GM19328 (cell line): ENCODE results near the gene KCNQ1.
A peak's percentile ranks its signal among the peaks of the same experiment; 100 is the strongest.

Source experiments
- ATAC-seq: cut with Tn5 transposase; IDR thresholded peaks from one replicate; pipeline ENCODE4 v1.9.1; 2021; ENCODE audit warnings: mild to moderate bottlenecking, moderate library complexity; ENCODE audit not compliant: unreplicated experiment

Gene KCNQ1

DNA sequence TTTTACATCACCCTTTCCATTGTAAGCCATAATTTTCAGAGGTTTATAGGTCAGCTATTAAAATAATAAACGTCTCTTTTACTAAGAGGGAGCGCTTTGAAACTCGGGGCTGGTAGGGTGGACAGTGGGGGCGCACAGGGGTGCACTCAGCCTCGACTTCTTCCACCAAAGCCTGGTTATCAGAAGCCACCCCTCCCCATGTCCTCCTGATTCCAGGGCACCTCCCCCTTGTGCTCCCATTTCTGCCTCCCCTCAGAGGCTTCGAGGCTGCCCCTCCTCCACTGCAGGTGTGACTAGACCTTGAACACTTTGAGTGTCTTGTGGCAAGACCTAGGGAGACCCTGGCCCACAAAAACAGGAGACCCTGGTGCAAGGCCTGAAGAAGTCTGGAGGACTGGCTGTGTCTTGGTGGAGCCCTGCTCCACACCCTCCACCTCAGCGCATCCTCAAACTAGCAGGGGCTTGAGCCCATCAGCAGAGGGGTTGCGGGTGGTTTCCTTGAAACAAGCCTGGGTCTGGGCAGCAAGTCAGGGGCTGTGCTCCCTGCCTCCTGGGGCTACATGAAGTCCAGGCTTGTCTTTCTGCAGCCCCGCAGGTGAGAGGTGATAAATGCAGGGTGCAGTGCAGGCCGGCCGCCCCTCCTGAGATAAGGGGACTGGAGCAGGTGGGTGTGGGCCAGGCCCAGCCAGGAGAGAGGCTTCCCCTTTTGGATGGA, 437.7 kb downstream of the KCNQ1 start:
- no peak for ATAC-seq

DNA sequence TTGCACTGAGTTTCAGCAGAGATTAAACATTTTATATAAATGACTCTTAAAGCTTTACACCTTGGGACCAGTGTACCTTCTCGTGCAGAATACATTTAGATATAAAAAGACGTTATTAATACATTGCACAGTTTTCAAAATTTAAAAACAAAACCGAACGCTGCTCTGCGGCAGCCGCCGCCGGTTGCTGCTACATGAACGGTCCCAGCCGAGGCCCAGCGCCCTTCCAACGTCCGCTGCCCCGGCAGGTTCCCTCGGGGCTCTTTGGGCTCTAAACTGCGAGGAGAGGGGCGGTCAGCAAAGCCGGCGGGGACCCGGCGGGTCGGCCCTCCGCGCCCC, 438.8 kb downstream of the KCNQ1 start:
- no peak for ATAC-seq

DNA sequence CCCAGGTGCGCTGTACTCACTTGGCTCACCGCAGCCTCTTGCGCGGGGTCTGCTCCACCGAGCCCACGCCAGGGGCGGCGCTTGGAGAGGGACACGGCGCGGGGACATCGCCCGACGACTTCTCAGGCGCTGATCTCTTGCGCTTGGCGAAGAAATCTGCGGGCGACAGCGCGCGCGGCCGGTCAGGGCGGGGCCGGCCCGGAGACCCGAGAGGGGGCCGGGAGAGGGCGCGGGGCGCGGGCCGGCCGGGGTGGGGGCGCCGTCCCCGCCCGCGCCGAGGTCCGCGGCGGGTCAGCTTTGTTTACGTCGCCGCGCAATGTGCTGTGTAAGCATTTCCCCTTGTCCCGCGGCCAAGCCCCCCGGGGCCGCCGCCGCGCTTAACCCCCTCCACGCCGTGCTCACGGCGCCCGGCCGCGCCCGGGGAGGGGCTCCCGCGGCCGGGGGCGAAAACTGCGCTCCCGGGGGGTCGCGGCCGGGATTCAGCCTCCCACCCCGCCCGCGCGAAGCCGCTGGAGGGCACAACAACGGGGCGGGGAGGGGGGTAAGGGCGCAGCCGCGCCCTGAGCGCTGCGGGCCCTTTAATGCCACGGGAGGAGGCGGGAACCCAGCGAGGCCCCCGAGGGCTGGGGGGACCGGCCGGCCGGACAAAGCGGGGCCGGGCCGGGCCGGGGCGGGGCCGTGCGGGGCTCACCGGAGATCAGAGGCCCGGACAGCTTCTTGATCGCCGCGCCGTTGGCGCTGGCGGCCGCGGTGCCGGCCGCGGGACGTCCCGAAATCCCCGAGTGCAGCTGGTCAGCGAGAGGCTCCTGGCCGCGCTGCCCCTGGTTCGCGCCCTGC, 439.4 kb downstream of the KCNQ1 start:
- ATAC-seq = no peak

DNA sequence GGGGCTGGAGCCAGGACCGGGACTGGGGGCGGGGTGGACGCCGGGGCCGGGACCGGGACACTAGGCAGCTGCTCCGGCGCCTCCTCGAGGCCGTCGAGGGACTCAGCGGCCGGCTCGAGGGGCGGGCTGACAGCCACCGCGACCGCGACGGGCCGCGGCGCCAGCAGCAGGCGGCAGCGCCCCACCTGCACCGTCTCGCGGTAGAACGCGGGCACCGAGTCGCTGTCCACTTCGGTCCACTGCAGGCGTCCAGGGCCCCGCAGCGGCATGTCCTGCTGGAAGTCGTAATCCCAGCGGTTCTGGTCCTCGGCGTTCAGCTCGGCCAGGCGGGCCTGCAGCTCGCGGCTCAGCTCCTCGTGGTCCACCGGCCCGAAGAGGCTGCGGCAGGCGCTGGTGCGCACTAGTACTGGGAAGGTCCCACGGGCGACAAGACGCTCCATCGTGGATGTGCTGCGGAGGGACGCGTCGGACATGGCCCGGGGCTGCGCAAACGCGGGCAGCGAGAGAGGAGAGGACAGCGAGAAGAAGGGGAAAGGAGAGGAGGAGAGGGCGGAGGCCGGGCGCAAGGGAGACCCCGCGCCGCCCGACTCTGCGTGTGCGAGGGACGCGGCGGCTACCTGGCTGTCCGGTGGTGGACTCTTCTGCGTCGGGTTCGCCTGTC, 440.3 kb downstream of the KCNQ1 start:
- no peak for ATAC-seq

DNA sequence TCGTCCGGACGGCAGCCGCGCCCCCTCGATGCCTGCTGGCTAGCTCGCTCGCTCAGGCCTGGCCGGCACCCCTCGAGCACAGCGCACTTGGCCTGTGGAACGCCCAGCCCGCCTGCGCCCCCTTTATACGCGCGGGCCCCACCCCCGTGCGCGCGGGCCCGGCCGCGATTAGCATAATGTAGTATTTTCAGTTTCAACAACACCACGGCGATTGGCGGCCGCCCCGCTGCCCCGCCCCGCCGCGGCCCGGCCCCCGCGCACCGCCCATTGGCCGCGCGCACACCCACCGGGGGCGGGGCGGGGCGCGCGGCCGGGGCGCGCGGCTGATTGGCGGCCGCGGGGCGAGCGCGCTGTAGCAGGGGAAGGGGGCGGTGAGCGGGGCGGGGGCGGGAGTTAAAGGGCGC, 440.9 kb downstream of the KCNQ1 start, which contains the start of gene CDKN1C:
CDKN1C (minus strand) TSS at position 98 of the 404 bp plus-strand sequence. CDS start 319 bp downstream, outside the sequence.
- peak; percentile 73 for ATAC-seq

DNA sequence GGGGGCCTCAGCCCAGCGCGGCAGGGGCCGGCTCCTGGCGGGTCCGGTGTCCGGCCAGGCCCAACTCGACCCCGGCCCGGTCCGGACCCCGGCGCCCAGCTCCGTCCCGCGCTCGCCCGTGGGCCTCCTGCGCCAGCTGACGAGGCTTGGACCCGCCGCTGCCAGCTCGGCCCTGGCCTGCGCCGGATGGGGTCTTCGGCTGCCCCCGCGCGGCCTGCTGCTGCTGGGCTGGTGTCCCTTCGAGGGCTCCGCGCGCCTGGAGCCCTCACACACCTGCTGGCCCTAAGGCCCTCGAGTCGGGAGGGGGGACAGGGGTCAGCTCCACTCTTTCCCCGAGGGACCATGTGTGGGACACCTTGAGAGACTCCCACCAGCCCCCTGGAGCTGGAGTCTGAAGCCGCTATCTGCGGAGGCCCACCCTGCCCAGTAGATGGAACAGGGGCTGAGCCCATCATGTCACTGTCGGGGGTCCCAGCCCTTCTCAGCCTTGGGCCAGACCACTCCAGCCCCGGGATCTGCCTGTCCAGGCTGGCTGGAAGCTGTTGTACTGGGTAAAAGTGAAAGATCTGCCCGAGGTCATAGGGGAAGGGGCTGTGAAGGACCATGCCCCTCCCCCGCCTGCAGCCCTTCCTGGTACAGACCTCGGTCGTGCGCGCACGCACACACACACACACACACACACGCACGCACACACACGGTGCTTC, 441.5 kb downstream of the KCNQ1 start:
- no peak for ATAC-seq

DNA sequence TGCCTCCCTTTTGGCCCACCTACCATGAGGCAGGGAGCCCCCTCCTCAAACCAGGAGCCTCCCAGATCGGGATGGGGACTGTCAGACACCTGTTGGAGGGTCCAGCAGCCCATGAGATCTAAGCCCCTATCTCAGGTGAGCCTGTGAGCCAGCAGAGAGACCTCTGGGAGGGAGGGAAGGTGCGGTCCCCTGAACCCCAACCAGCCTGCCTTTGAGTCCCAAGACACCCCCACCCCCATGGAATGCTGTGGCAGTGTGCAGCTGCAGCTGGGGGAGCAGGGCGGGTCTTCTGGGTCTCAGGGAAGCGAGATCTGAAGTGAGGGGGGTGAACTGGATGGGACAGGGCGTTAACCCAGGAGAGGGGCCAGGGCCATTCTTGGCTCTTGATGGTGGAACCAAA, 442.1 kb downstream of the KCNQ1 start:
- no peak for ATAC-seq

DNA sequence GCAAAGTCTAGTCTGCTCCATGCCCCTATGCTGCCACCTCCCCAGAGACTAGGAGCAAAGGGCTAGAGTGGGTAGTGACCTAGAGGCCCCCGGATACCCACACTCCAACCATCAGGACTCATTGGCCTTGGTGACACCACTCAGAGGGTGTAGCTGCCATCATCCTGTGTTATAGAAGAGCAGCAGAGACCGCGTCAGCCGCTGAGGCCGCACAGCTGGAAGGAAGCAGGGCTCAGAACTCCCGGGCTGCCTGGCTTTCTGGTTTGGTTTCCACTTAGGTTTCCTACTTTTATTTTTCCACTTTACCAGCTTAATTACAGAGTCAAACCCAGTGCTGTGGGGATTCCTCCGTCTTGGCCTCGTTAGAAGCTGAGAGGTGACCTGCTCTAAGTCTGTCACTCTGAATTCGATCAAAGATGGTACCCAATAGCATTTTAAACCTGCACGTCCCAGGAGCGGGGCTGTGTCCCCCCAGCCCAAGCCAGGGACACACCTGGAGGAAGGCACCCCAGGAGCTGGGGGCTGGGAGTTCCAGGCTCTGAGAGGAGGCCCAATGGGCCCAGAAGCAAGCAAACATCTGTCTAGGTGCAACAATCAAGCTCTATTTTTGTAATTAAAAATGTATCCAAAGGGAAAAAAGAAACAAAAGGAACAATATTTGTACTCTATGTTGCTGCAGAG, 442.8 kb downstream of the KCNQ1 start:
- no peak for ATAC-seq

DNA sequence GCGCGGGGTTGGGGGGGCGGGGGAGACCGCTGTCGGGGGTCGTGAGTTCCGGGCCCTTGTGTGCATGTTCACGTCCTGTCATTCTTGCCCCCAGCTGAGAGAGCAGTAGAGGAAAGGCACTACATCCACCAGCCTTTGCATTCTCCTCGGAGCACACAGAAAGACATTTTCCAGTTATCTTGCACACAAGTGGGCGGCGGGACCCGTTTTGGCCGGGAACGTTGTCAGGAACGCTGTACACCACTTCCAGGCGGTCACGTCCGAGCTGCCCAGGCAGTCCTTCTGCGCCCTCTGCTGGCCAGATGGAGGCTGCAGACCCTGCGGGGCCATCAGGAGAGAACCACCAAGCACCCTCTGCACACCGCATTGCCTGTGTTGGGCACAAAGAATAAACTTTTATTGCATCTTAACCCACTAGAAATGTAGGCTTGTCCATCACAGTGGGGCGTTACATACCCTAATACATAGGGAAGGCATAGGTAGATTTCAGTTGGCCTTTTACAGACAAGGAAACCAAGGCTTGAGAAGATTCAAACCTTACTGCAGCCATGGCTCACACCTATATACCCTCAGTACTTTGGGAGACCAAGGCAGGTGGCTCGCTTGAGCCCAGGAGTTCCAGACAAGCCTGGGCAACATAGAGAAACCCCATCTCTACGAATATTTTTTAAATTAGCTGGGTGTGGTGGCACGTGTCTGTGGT, 443.6 kb downstream of the KCNQ1 start:
- ATAC-seq = no peak

DNA sequence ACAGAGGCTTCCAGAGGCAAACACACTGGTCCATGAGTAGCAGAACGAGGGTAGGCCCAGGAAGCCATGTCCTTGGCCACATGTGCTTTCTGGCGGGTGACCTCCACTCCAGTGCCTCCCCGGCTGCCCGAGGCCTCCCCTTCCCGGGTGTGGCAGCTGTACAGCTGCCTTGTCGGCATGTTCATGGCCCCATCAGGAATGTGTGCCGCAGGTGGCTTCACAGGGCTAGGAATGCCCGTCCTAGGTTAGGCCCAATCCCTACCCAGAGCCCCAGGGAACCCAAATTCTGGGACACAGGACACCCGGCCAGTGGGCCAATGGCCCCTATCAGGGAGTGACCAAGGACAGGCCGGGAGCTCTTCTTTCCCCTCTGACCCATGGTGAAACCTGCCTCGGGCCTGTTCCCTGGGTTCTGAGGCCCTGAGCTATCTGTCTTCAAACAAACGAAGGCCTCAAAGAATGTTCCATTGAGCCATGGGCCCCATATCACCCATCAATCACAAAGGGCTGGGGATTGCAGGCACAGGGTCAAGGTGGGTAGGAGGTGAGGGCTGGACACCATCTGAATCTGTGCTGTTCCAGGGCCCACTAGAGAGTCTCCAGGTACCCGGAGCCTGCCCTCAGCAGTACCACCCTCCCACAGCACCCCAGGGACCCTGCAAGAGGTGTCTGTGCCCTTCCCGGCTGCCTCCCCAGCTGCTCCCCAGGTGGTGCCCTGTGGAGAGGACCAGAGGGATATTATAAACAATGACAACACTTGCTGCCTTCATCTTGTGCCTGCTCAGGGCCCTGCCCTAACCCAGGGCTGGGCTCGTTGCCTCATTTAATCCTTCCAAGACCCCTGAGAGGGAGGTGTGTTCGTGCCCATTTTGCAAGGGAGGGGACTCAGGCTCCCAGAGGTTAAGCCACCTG, 444.8 kb downstream of the KCNQ1 start:
- ATAC-seq = no peak

DNA sequence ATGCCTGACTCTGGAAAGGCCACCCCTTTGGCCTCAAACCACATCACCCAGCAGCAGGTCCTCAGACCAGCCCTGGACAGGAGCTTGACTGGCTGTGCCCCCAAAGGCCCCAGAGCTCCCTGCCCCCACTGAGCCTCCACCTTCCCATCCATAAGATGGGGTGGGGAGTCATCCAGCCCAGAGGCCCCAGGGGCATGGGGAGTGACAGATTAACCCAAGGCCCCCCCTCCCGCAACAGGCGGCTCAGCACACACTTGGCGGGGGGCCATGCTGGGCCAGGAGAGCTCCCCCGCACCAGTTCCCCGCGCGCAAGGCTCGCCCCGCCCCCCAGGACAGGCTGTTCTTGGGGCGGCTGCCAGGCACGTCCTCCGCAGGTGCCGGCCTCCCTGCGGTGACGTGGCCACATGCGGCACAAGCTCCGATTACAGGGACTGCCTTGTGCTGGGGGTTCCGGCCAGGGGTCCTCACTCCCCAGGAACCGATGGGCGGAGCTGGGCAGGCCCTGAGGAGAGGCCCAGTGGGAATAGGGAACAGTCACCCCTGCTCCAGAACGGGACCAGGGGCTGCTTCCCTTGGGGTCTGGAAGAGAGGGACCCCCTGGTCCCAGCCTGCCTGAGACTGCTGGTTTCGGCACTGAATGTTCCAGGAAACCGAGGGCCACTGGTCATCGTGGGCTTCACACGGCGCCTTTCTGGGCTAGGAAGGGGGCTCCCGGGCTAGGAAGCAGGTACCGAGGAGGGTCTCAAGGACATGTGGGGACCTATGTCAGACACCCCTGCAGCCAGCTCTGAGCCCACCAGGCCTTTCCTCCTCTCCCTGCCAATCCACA, 445.9 kb downstream of the KCNQ1 start:
- no peak for ATAC-seq

DNA sequence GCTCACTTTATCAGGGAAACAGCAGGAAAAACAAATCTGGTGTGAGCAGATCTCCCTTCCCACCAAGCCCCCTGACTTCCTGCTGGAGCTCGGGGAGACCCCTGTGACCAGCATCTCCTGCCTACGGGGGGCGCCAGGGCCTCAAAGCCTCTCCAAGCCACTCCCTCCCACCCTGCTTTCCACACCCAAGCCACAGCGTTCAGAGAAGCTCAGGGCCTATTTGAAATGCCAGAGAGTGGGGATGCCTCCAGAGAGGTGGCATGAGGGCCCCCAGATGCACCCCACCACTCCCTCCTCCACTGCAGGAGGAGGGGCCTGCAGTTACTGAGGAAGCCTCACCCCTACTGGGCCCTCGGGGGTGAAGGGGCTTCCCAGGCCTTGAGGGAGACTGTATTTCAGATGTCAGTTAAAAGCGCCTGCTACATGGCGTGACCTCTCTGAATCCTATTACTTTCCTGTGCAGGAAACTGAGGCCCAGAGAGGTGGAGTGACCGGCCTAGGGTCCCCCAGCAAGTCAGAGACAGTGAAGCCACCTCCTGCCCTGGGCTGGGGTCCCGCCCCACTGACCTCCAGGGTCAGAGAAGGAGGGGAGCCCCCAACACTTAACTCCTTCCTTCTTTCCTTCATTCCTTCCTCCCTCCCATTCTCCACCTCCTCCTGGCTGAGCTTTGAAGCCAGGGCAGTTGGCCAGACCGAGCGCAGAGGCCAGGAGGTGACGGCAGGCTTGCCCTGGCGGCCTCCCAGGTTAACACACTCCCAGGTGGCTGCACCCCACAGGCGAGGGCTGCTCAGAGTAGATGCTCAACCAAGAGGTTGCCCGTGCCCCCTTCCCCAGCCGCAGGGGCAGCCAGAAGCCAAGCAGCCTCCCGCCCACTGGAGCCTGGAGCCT, 446.8 kb downstream of the KCNQ1 start:
- ATAC-seq = no peak

DNA sequence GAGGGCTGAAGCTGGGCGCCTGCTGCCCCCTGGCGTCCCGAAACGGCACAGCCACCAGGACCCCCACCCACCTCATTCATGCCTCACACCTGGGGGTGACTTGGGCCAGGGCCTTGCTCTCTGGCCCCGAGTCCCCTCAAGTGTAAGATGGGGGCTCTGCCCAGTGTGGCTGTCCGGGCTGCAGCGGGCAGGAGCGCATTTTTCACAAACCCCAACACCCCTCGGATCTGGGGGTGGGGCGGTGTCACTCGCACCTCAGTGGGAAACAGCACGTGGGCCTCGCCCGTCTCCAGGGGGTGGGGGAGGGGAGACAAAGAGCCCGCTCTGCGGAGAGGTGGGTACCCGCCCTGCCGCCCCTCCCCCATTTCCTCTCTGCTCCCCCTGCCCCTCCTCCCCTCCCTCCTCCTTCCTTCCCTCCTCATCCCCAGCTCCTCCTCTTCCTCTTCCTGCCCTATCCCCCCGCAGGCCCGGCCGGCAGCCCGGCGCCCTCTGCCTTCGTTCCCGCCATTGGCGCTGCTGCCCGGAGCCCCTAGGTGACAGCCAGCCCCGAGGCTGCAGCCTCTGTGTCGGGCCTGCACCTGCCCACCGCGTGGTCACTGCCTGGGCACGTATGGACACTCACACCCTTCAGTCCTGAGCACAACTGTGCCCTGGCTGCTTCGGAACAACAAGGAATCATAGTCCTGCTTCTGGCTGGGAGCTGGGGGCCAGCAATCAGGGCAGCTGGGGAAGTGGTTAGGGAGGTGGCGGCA, 447.6 kb downstream of the KCNQ1 start:
- ATAC-seq = no peak

DNA sequence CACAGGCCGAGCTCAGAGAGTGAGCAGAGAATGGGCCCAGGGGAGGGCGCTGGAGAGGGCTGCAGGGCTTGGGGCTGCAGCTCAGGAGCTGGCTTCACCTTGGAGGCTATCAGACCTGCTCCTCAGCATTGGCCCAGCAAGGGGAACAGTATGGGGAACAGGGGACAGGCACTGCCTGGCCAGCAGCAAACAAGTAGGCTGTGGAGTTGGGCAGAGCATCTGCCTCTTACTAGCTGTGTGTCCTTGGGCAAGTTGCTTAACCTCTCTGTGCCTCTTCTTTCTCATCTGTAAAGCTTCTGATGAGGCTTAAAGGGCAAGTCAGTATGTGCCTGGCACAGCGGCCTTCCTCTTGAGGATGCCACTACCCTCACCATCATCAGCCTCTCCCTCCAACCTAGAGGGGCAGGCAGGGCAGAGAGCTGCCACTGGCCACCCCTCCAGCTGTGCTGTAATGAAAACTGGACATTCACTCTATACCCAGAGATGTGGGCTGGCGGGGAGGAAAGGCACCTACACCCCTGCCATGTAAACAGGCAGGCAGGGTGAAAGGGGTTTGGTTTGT, 448.2 kb downstream of the KCNQ1 start:
- ATAC-seq = no peak

DNA sequence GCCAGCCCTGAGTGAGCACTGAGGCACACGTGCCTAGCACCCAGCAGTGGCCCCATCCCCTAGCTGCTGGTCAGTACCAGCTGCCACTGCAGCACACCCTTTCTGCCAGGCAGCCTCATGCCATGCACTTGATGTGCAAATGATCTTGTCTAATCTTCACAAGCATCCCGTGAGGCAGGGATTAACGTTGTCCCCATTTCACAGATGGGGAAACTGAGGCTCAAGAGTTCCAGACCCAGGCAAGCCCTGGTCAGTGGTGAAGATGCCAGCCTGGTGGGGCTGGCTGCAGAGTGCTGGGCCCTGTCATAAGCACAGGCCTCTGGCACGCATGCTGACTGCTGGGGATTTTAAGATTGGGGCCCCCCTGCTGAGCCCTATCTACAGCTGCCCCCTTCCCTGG, 449.1 kb downstream of the KCNQ1 start:
- no peak for ATAC-seq

DNA sequence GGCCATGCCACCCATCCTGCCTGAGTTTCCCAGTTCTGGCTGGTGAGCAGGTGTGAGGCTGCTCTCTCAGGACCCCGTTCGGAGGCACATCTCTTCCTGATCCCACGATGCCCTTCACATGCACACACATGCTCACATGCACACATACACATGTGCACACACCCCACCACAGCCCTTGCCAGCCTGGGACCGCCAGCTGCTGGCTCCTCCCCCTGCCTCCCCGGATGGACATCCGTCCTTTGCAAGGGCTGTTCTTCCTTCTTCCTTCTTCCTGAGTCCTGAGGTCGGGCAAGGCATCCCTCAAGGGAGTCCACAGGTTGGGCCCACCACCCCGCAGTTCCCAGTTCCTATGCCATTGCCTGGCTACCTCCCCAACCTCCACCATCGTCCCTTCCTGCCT, 451.2 kb downstream of the KCNQ1 start:
- ATAC-seq = no peak
